ENCODE data around the gene DNMBP.
"Not testable (repeated sequence)": the region's sequence is repeated elsewhere in the genome, so short reads cannot be mapped to it uniquely, and the experiment has no call there.

Gene DNMBP

GRCh38 chr10:99853655-99854054 lies 156.1 kb downstream of the DNMBP start:
- no peak for DNase-seq

GRCh38 chr10:99852481-99853213 lies 157.1 kb downstream of the DNMBP start:
- DNase-seq: no peak

DNA sequence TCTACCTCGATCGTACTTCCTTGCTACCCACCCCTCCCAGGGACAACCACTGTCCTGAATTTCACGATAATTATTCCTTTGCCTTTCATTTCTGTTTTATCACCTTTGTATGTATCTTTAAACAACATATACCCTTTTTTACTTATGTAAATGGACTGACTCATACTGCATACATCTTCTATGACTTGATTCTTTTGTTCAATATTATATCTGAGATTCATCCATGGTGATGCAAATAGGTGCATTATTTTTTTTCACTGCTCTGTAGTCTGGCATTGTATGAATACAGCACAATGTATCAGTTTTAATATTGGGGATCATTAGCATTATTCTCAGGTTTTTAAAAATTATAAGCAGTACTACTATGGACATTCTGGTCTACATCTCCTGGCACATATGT lies 157.9 kb downstream of the DNMBP start:
- DNase-seq: no peak

GRCh38 chr10:99850767-99851340 lies 158.9 kb downstream of the DNMBP start:
- no peak for DNase-seq

DNA sequence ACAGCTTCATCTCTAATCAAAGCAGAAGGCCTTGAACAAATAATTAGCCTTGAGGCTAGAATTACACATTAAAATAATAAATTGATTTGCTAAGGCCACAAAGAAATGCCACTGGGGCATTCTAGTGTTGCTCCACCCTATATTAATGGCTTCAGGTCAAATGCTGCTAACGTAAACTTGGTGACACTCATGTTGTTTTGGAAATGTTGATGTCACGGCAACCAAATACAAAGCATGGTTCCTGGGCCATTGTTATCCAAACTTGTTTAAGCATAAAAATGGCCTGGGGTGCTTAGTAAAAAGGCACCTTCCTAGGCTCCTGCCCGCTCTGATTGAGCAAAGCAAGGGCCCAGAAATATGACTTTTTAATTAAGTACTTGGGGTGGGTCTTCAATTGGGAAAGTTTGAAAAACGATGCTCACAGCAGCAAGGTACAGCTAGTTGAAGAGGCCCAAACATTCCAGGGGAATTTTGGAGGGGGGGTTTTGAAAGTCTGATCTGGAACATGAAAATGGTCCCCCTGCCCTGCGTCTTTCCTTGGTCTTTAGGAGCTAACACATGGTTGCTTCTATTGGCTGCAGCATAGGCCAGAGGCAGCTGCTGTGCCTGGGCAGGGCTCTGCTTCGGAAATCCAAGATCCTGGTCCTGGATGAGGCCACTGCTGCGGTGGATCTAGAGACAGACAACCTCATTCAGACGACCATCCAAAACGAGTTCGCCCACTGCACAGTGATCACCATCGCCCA lies 159.6 kb downstream of the DNMBP start:
- DNase-seq: no peak

GRCh38 chr10:99849536-99849935 lies 160.2 kb downstream of the DNMBP start:
- no peak for DNase-seq

DNA sequence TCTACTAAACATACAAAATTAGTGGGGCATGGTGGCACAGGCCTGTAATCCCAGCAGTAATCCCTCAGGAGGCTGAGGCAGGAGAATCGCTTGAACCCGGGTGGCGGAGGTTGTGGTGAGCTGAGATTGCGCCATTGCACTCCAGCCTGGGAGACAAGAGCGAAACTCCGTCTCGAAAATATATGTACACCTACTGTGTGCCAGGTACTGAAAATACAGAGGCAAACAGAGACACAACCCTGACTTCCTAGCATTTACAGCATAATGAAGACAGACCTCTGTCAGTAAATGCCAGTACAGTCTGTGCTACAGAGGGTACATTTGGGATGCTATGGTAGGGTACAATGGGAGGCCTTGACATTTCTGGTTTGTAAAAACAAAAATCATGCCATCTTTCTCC lies 160.7 kb downstream of the DNMBP start:
- DNase-seq: no peak

DNA sequence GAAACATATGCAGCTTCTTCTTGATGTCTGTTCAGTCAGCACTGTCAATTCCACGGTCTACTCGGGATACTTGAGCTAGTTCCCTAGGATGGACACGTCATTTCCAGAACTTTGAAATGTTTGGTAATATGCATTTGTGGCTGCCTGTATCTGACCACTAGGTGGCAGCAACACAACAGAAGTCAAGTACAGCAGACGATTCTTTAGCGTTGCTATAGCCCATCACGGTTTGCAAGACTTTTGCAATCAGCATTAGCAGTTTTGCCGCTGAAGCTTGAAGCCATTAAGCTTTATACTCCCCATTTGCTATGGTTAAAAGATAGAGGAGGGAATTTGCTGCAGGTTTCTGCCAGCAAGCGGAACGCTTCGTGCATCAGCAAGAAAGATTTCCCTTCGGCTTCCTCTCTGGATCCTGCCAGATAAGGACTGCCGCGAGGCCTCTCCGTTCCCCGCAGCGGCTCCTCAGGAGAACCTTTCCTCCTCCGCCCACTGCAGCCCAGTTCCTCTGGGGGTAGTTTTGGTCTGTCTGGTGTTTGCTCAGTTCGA lies 163.8 kb downstream of the DNMBP start:
- DNase-seq: peak; percentile 74

GRCh38 chr10:99844433-99844955 lies 165.3 kb downstream of the DNMBP start:
- no peak for DNase-seq

DNA sequence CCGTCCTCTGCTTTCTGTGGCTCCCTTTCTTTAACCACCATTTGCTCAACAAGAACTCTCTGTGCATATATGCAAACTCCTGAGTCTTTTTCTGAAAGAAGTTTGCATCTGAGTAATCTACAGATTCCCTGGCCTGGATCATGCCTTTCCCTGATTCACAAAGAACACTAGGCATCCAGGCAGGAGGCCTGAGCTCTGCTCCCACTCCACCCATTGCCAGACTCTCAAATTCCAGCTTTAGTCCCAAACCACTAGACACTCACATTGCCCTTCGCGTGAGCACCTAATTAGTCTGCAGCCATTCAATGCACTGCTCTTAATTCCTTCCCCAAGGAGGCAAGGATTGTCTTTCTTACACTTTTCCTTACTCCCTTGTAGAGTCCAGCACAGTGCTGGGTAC lies 166.4 kb downstream of the DNMBP start:
- no peak for DNase-seq

DNA sequence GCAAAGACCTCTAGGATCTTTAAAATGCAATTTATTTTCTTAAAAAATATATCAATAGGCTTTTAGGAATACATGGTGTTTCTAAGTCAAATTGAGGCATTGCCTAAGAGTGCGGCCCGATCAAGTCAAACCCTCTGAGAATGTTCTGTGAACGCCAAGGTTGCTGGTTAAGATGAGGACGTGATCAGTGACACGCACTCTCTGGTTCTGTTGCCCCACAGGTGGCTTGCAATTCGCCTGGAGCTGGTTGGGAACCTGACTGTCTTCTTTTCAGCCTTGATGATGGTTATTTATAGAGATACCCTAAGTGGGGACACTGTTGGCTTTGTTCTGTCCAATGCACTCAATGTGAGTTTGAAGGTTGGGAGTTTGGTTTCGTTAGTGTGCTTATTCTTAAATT lies 168.0 kb downstream of the DNMBP start:
- DNase-seq: no peak

DNA sequence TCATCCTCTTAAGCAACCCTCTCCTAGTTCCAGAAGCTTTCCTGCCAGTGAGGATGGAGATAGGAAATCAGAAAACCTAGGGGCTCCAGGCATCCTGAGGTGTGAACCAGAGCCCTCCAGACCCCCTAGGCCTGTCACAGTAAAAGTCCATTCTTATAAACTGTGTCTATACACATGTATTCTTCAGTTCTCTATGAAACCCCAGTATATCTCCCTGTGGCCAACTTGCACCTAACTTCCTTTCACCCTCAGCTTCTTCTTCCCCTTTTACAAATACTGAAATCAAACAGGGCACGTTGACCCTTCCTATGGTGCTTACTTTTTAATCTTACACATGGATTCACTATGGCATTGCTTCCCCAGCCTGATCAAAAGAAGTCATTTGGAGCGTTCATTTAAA lies 168.9 kb downstream of the DNMBP start:
- not testable (repeated sequence) for DNase-seq

DNA sequence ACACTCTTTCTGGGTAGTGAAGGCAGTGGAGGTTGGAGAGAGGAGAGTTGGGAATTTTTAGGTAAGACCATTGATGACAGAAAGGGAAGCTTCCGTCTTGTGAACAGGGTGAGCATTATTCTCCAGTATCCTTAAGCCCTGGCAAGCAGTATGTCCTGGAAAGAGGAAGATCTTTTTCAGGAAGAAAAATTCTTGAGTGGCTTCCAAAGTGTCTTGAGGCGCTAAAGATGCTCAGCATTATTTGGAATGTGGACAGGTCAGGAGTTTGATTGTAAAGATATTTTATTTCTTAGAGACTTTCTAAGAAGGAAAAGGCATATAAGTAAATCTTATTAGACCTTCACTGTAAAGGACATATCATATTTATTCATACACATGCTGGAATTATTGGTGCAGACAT lies 173.0 kb downstream of the DNMBP start:
- DNase-seq: no peak

GRCh38 chr10:99835947-99836346 lies 173.8 kb downstream of the DNMBP start:
- DNase-seq: no peak

GRCh38 chr10:99834410-99834809 lies 175.3 kb downstream of the DNMBP start:
- no peak for DNase-seq

- DNase-seq: no peak
Measured at GRCh38 chr10:99832439-99832838, 177.3 kb downstream of the DNMBP start.

- no peak for DNase-seq
Measured at GRCh38 chr10:99828464-99828863, 181.3 kb downstream of the DNMBP start.

DNA sequence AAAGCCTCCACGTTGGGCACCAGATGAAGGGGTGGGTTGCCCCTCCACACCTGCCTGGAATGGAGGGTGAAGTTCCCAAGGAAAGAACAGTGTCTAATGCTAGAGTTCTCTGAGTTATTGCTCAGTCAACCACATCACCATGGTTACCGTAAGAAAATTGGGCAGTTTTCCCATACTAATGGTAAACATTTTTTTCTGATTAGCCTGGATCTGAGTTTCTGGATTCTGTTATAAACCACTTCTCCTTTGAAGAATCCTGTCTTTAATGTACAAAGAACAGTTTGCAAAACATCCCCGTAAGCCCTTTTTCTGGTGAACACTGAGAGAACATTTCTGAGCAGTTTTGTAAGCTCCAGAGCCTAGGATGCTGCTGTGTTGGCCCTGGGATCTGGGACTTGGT lies 181.8 kb downstream of the DNMBP start:
- DNase-seq: peak; percentile 23

Data from amniotic stem cell (primary cell).